ENCODE results near the gene CELA3A.

Gene CELA3A

GRCh38 chr1:22040286-22040623 is 38.8 kb downstream of the CELA3A start:
- Histone ChIP-seq H3K4me3 (ENCODE audit: control insufficient read depth in 1 of 7, extremely low read depth in 1 of 7, insufficient read depth in 4 of 7, low read depth in 2 of 7, low read length in 6 of 7) (peak overlapping the region in 5 of 7 experiments; percentile 23 to 69 (median 42)), H3K27me3 (replicated peaks in 2 of 5; ENCODE audit: control insufficient read depth in 4 of 5, insufficient read depth in 5 of 5, low read length in 4 of 5) (no peaks in the 10 kb centered on the region), H3K27ac (ENCODE audit: insufficient read depth in 1 of 2, low read depth in 1 of 2, low read length in 2 of 2, poor library complexity in 1 of 2, severe bottlenecking in 2 of 2) (peak overlapping the region; percentile 77 to 93), H3K36me3 (ENCODE audit: control insufficient read depth in 4 of 4, insufficient read depth in 4 of 4, low read length in 3 of 4) (no peaks in the 10 kb centered on the region), H3K9me3 (ENCODE audit: control extremely low read depth in 1 of 5, control insufficient read depth in 4 of 5, insufficient read depth in 2 of 5, low read depth in 1 of 5, low read length in 4 of 5) (no peaks in the 10 kb centered on the region), H3K4me1 (ENCODE audit: control extremely low read depth in 1 of 4, control insufficient read depth in 4 of 4, insufficient read depth in 4 of 4, low read length in 3 of 4) (peaks cover 20 to 59% (median 44%) of the 10 kb centered on the region in 4 experiments)
- no peak for DNase-seq
- ChIA-PET CTCF (interaction anchor here (1.0 to 4.0 kb wide), 6 partner anchors 9 to 32 kb away, joined by 3 to 20 read pairs (median 8); partner anchors contain the start of gene CDC42), POLR2A (interaction anchor here (1.4 kb wide), 2 partner anchors 12 to 15 kb away, joined by 13 to 16 read pairs; partner anchors contain the start of gene CDC42)
- 100% methylated on average over 3 of the region's 5 CpGs for WGBS (ENCODE audit: insufficient coverage)

- H3K27ac ChIP-seq (ENCODE audit: insufficient read depth in 1 of 2, low read depth in 1 of 2, low read length in 2 of 2, poor library complexity in 1 of 2, severe bottlenecking in 2 of 2) = peak overlapping the region in 1 of 2 experiments; percentile 34
- no peaks in the 10 kb centered on the region for H3K36me3 ChIP-seq (ENCODE audit: control insufficient read depth in 4 of 4, insufficient read depth in 4 of 4, low read length in 3 of 4)
- no peaks in the 10 kb centered on the region for H3K27me3 ChIP-seq (replicated peaks in 2 of 5; ENCODE audit: control insufficient read depth in 4 of 5, insufficient read depth in 5 of 5, low read length in 4 of 5)
- DNase-seq = no peak
- H3K4me3 ChIP-seq (ENCODE audit: control insufficient read depth in 1 of 7, extremely low read depth in 1 of 7, insufficient read depth in 4 of 7, low read depth in 2 of 7, low read length in 6 of 7) = no peak overlapping the region
- H3K9me3 ChIP-seq (ENCODE audit: control extremely low read depth in 1 of 5, control insufficient read depth in 4 of 5, insufficient read depth in 2 of 5, low read depth in 1 of 5, low read length in 4 of 5) = peaks cover 0 to 2% (median 0%) of the 10 kb centered on the region in 5 experiments
- peaks cover 20 to 59% (median 44%) of the 10 kb centered on the region in 4 experiments for H3K4me1 ChIP-seq (ENCODE audit: control extremely low read depth in 1 of 4, control insufficient read depth in 4 of 4, insufficient read depth in 4 of 4, low read length in 3 of 4)
- ChIA-PET CTCF (interaction anchor here (0.9 kb wide), 2 partner anchors 11 to 16 kb away, joined by 3 to 4 read pairs; partner anchors contain the start of gene CDC42), POLR2A (interaction anchor here (0.8 kb wide), 1 partner anchor 321 kb away, joined by 3 read pairs; no protein-coding TSS in a partner anchor)
- 100% methylated on average over 1 of the region's 1 CpG for WGBS (ENCODE audit: insufficient coverage)
These were observed 40.0 kb downstream of the CELA3A start for GRCh38 chr1:22041505-22041904.

- WGBS (ENCODE audit: insufficient coverage) = 92% methylated on average over 2 of the region's 3 CpGs
- Histone ChIP-seq H3K4me1 (ENCODE audit: control extremely low read depth in 1 of 4, control insufficient read depth in 4 of 4, insufficient read depth in 4 of 4, low read length in 3 of 4) (peaks cover 13 to 45% (median 37%) of the 10 kb centered on the region in 4 experiments), H3K27ac (ENCODE audit: insufficient read depth in 1 of 2, low read depth in 1 of 2, low read length in 2 of 2, poor library complexity in 1 of 2, severe bottlenecking in 2 of 2) (no peak overlapping the region)
These were observed 41.8 kb downstream of the CELA3A start for GRCh38 chr1:22043198-22043769.

GRCh38 chr1:22044690-22045420 is 43.4 kb downstream of the CELA3A start:
- Histone ChIP-seq H3K4me1 (ENCODE audit: control extremely low read depth in 1 of 4, control insufficient read depth in 4 of 4, insufficient read depth in 4 of 4, low read length in 3 of 4) (peaks cover 10 to 42% (median 26%) of the 10 kb centered on the region in 4 experiments), H3K27me3 (replicated peaks in 2 of 5; ENCODE audit: control insufficient read depth in 4 of 5, insufficient read depth in 5 of 5, low read length in 4 of 5) (no peaks in the 10 kb centered on the region), H3K4me3 (ENCODE audit: control insufficient read depth in 1 of 7, extremely low read depth in 1 of 7, insufficient read depth in 4 of 7, low read depth in 2 of 7, low read length in 6 of 7) (no peak overlapping the region), H3K36me3 (ENCODE audit: control insufficient read depth in 4 of 4, insufficient read depth in 4 of 4, low read length in 3 of 4) (no peaks in the 10 kb centered on the region), H3K9me3 (ENCODE audit: control extremely low read depth in 1 of 5, control insufficient read depth in 4 of 5, insufficient read depth in 2 of 5, low read depth in 1 of 5, low read length in 4 of 5) (peaks cover 0 to 2% (median 0%) of the 10 kb centered on the region in 5 experiments), H3K27ac (ENCODE audit: insufficient read depth in 1 of 2, low read depth in 1 of 2, low read length in 2 of 2, poor library complexity in 1 of 2, severe bottlenecking in 2 of 2) (no peak overlapping the region)
- WGBS (ENCODE audit: insufficient coverage) = 100% methylated on average over 1 of the region's 3 CpGs
- peak in 2 of 3 donors; percentile 51 to 52 for DNase-seq
- ChIA-PET POLR2A (no interaction called here), CTCF (interaction anchor here (1.1 to 1.3 kb wide), 2 partner anchors 19 to 25 kb away, joined by 3 to 4 read pairs; no protein-coding TSS in a partner anchor)

More at GRCh38 chr1:22043198-22043769, 41.8 kb downstream of the CELA3A start:
- Histone ChIP-seq H3K9me3 (ENCODE audit: control extremely low read depth in 1 of 5, control insufficient read depth in 4 of 5, insufficient read depth in 2 of 5, low read depth in 1 of 5, low read length in 4 of 5) (peaks cover 0 to 2% (median 0%) of the 10 kb centered on the region in 5 experiments), H3K4me3 (ENCODE audit: control insufficient read depth in 1 of 7, extremely low read depth in 1 of 7, insufficient read depth in 4 of 7, low read depth in 2 of 7, low read length in 6 of 7) (no peak overlapping the region), H3K36me3 (ENCODE audit: control insufficient read depth in 4 of 4, insufficient read depth in 4 of 4, low read length in 3 of 4) (no peaks in the 10 kb centered on the region), H3K27me3 (replicated peaks in 2 of 5; ENCODE audit: control insufficient read depth in 4 of 5, insufficient read depth in 5 of 5, low read length in 4 of 5) (no peaks in the 10 kb centered on the region)
- DNase-seq = no peak
- ChIA-PET CTCF (interaction anchor here (0.9 to 1.1 kb wide), 2 partner anchors 12 to 19 kb away, joined by 3 to 4 read pairs; no protein-coding TSS in a partner anchor), POLR2A (interaction anchor here (1.7 kb wide), 1 partner anchor 9 kb away, joined by 9 read pairs; the partner anchor contains the start of gene CDC42)

GRCh38 chr1:22045604-22046228 is 44.3 kb downstream of the CELA3A start:
- ChIA-PET CTCF (interaction anchor here (2.3 kb wide), 1 partner anchor 8 kb away, joined by 5 read pairs; no protein-coding TSS in a partner anchor), POLR2A (no interaction called here)
- no peak for DNase-seq
- H3K27ac ChIP-seq (ENCODE audit: insufficient read depth in 1 of 2, low read depth in 1 of 2, low read length in 2 of 2, poor library complexity in 1 of 2, severe bottlenecking in 2 of 2) = no peak overlapping the region
- peaks cover 4 to 33% (median 18%) of the 10 kb centered on the region in 4 experiments for H3K4me1 ChIP-seq (ENCODE audit: control extremely low read depth in 1 of 4, control insufficient read depth in 4 of 4, insufficient read depth in 4 of 4, low read length in 3 of 4)
- WGBS (ENCODE audit: insufficient coverage) = no CpG with 5 or more reads among the region's 2 CpGs
- H3K4me3 ChIP-seq (ENCODE audit: control insufficient read depth in 1 of 7, extremely low read depth in 1 of 7, insufficient read depth in 4 of 7, low read depth in 2 of 7, low read length in 6 of 7) = no peak overlapping the region
- H3K36me3 ChIP-seq (ENCODE audit: control insufficient read depth in 4 of 4, insufficient read depth in 4 of 4, low read length in 3 of 4) = no peaks in the 10 kb centered on the region
- H3K9me3 ChIP-seq (ENCODE audit: control extremely low read depth in 1 of 5, control insufficient read depth in 4 of 5, insufficient read depth in 2 of 5, low read depth in 1 of 5, low read length in 4 of 5) = peaks cover 0 to 2% (median 0%) of the 10 kb centered on the region in 5 experiments
- H3K27me3 ChIP-seq (replicated peaks in 2 of 5; ENCODE audit: control insufficient read depth in 4 of 5, insufficient read depth in 5 of 5, low read length in 4 of 5) = no peaks in the 10 kb centered on the region

- Histone ChIP-seq H3K36me3 (ENCODE audit: control insufficient read depth in 4 of 4, insufficient read depth in 4 of 4, low read length in 3 of 4) (no peaks in the 10 kb centered on the region), H3K4me3 (ENCODE audit: control insufficient read depth in 1 of 7, extremely low read depth in 1 of 7, insufficient read depth in 4 of 7, low read depth in 2 of 7, low read length in 6 of 7) (no peak overlapping the region), H3K9me3 (ENCODE audit: control extremely low read depth in 1 of 5, control insufficient read depth in 4 of 5, insufficient read depth in 2 of 5, low read depth in 1 of 5, low read length in 4 of 5) (peaks cover 0 to 2% (median 0%) of the 10 kb centered on the region in 5 experiments), H3K4me1 (ENCODE audit: control extremely low read depth in 1 of 4, control insufficient read depth in 4 of 4, insufficient read depth in 4 of 4, low read length in 3 of 4) (peaks cover 1 to 13% (median 8%) of the 10 kb centered on the region in 4 experiments), H3K27me3 (replicated peaks in 2 of 5; ENCODE audit: control insufficient read depth in 4 of 5, insufficient read depth in 5 of 5, low read length in 4 of 5) (no peaks in the 10 kb centered on the region), H3K27ac (ENCODE audit: insufficient read depth in 1 of 2, low read depth in 1 of 2, low read length in 2 of 2, poor library complexity in 1 of 2, severe bottlenecking in 2 of 2) (no peak overlapping the region)
- ChIA-PET POLR2A (interaction anchor here (0.7 kb wide), 1 partner anchor 114 kb away, joined by 4 read pairs; no protein-coding TSS in a partner anchor), CTCF (interaction anchor here (1.1 to 2.0 kb wide), 3 partner anchors 8 to 24 kb away, joined by 3 to 6 read pairs (median 6); no protein-coding TSS in a partner anchor)
- WGBS (ENCODE audit: insufficient coverage) = 100% methylated on average over 6 of the region's 8 CpGs
- no peak for DNase-seq
These were observed 47.1 kb downstream of the CELA3A start for GRCh38 chr1:22048351-22049192.

Data from common myeloid progenitor, CD34-positive (primary cell).